ENCODE measurements around the gene BPGM.

The BPGM gene

GRCh38 chr7:134723892-134724291 is 77.2 kb downstream of the BPGM start:
- DNase-seq, result no peak

- no peak for DNase-seq
Measured at GRCh38 chr7:134724606-134725005, 78.0 kb downstream of the BPGM start.

- no peak for DNase-seq
Measured at GRCh38 chr7:134726581-134726980, 79.9 kb downstream of the BPGM start.

- DNase-seq, result no peak
Measured at GRCh38 chr7:134727711-134728110, 81.1 kb downstream of the BPGM start.

All from retina (tissue), 1 donor.